SKM-1 treated with dmso at 0.1 percent for 144 hours (cell line): Measurements from ENCODE around the gene RIN3.

Experiments used
- DNase-seq: peaks from one replicate; lab custom pipeline; 2025; ENCODE audit not compliant: unreplicated experiment; lab: John Stamatoyannopoulos, UW

The RIN3 gene

GRCh38 chr14:92595267-92595666 is 81.7 kb downstream of the RIN3 start:
- no peak for DNase-seq

DNA sequence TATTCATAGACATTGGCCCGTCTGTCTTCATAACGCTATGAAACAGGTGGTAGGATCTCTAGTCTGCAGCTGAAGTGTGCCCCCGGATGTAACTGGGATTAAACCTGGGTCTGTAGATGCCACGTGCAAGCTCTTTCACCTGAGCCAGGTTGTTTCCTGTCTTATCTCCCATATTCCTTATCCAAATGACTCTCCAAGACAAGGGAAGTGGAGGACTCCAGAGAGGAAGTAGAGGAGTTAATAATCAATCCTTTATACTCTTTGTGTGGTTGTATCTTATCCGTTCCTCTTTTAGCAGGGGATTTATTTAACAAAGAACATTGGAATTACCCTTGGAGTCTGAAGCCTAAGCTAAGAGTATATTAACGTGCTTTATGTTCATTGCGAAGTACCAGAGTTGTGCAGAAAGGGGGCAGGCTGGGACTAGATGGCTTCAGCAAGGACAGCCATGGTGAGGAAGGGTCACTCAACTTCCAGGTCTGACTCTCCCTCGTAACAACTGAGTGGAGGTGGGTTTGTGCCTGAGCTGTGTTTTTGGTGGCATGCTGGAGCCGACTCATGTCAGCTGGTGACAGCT is 82.8 kb downstream of the RIN3 start:
- DNase-seq: no peak

GRCh38 chr14:92597906-92598905 is 84.6 kb downstream of the RIN3 start:
- no peak for DNase-seq

DNA sequence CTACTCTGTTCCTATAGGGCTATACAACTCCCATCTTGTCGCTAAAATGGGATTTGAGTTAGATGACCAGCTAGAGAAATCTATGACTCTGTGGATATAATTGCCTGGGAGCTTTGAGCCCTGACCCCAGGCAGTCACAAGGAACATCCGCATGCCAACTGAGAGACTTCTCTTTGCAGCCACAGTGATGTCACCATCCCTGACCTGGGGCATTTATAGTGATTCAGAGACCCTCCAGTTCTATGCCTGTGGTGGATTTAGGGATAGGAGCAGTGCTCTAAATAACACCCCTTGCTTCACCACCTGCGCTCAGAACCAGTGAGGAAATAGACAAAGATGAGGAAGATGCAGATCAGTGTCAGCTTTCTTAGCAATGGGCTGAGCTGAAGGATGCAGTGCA is 86.2 kb downstream of the RIN3 start:
- no peak for DNase-seq

DNA sequence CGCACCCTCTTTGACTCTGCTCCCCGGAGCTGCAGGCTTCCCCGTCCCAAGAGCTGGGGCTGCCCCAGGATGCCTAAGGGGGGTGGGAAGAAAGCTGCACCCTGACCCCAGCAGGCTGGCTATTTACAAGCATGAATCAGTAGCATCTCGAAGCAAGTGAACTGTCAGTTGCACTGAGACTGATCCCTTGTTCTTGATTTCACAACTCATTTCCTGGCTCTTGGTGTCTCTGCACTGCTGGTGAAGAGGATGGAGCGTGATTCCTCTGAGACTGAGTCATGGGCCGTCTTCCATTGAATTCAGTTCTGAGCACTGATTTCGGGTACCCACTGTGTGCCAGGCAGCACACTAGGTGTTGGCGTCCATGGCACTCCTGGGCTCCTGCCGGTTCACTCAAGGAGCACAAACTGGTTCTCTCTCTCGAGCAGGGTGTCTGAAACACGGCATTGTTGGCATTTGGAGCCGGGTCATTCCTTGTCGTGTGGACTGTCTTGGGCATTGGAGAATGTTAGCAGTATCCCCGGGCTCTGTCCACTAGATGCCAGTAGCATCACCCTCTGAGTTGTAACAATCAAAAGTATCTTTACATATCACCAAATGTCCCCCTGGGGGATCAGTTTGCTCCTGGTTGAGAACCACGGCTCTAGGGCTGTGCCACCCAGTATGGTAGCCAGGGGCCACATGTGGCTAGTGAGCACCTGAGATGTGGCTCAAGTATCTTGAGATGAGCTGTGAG is 86.9 kb downstream of the RIN3 start:
- DNase-seq: no peak

DNA sequence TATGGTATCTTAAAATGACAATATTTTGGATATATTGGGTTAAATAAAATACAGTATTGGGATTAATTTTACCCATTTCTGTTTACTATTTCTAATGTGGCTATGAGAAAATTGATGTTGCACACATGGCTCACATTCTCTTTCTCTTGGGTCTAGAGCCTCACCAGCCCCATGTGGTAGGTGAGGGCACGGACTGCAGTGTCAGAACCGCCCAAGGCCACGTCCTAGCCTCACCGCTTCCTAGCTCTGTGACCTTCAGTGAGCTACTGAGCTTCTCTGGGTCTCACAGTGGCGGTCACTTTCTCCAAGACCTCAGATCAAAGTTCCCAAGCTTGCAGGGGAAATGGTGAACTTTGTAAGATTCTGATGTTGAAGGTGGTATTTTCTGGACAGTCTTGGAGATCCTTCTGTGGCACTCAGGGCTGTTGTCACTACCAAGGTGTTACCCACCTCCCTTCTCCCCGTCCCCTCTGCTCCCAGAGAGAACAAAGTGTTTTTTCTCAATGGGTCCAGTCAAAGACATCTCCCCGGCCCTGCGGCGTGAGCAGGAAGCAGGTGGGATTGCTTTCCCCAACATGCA is 87.6 kb downstream of the RIN3 start:
- DNase-seq: no peak

- DNase-seq: no peak
These were observed 88.3 kb downstream of the RIN3 start for GRCh38 chr14:92601757-92602417.

DNA sequence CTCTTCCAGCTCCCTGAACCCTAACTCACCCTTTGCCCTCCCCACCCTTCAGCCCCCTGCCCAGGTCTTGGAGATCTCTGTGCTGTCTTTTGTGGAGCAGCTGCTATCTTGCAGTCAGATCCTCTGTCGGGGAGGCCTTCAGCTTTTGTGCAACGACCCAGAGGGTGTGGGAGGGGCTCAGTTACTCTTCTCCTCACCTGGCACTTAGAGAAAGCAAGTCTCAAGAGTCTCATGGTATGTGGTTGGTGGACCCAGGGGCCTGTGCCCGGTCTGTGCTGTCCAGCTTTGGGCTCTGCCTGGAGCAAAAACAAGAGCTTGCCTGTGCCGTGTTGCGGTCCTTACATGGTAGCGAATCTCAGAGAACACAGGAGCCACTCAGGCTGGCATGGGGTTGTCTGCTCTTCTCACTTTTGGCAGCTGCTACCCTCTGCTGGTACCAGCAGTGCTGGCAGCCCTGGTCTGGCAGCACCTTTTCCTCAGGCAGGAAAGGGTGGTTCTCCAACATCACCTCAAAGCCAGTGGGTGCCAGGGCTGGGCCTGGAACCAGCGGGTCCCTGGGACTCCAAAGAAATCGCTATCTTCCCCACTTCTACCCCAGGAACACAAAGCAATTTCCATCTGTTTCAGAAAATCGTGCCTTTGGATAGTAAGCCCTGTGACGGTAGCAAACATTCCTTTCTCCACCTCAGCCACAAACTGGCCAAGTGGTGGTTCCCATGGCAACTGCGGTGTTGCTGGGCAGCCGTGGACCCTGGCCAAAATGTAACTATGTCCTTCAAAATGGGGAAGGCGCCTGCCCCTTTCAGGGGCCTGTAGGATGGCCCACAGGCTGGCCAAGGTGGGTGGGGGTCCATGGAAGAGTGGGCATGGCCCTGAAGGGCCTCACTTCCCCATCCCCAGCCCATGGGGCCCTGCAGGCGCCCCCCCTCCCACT is 90.0 kb downstream of the RIN3 start:
- no peak for DNase-seq

GRCh38 chr14:92605274-92605940 is 91.8 kb downstream of the RIN3 start:
- DNase-seq: no peak

- no peak for DNase-seq
These were observed 93.7 kb downstream of the RIN3 start for GRCh38 chr14:92607251-92607650.

DNA sequence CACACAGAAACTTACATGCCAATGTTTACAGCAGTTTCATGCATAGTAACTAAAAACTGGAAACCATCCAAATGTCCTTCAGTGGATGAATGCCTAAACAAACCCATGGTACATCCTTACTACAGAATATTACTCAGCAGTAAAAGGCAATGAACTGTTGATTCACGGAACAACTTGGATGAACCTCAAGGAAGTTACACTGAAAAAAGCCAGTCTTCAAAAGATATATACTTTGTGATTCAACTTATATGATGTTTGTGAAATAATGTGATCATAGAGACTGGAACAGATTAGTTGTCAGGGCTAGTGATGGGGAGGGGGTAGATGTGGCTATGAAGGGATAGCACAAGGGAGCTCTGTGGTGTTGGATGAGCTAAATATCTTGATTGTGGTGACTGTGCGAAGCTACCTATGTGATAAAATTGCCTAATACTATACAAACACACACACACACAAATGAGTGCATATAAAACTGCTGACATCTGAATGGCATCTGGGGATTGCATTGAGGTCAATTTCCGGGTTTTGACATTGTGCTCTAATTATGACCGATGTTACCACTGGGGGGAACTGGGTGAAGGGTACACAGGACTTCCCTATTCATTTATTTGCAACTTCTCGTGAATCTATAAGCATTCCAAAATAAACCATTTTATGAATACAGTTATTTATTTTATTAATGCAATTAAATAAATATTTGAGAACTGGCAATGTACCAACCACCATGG is 94.3 kb downstream of the RIN3 start:
- no peak for DNase-seq

GRCh38 chr14:92609955-92610354 is 96.4 kb downstream of the RIN3 start:
- no peak for DNase-seq

DNA sequence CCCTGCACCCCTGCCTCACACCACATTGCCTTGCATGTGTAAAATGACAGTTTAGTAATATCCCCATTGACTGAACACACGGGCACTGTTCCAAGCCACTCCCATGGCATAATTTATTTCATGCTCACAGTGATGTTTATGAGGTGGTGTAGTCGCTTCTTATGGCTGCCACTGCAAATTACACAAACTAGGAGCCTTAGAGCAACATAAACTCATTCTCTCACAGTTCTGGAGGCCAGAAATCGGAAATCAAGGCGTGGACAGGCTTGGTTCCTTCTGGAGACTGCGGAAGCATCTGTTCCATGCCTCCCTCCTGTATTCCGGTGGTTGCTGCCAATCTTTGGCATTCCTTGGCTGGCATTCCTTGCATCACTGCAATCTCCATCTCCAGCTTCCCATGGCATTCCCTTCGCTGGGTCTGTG is 97.3 kb downstream of the RIN3 start:
- no peak for DNase-seq

DNA sequence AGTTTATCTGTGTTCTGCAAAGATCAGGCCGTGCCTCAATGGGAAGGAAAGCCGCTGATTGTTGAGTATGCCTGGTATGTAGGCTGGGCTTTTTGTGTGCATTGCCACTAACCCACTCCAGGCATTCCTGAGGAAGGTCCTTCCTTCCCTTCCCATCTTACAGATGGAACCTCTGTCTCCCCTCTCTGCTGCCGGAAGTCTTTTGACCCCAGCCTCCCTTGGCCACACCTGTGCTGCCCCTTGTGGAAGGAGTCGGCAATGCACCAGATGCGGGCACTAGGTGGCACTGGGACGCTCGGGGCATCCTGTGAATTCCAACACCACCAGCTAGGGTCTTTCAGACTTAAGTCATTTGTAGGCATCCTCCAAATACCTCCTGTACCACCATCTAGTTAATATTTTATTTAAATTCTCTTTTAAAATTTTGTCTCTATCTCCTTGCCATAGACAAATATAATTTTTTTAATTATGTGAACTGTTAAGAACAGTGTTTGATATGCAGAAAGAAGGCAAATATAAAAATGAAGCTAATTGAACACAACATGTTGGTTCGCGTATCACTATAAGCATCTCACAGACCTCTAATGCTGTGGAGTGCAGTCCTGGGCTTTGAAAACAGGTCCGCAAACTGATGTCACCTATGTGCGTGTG is 99.6 kb downstream of the RIN3 start:
- DNase-seq: no peak

DNA sequence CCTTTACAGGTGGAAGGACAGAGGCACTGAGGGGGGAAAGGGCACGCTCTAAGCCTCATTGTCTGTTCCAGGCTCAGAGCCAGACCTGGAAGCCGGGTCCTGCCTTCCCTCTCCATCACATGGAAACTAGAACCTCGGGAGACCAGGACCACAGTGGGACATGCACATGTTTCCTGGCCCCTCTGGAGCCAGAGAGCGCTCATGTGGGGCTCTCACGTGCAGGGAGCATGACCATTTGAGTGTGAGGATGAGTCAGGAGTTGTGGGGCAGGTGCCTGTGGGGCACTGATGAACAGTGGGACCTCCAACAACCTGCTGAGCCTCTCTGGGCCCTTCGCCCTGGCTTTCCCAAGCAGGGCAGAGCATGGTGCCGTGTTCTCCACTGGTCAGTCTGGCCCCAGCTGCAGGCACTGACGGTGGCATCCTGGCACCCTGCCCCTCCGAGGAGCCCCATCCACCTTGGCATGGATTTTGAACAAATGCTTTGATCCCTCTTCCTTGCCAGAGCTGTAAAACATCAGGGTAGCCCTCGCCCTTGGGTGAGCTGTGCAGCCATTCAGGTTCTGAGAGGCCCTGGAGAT is 100.2 kb downstream of the RIN3 start:
- DNase-seq: no peak

GRCh38 chr14:92615451-92615850 is 101.9 kb downstream of the RIN3 start:
- DNase-seq: no peak

- no peak for DNase-seq
These were observed 102.6 kb downstream of the RIN3 start for GRCh38 chr14:92616178-92616577.

- DNase-seq: no peak
These were observed 104.0 kb downstream of the RIN3 start for GRCh38 chr14:92617581-92617980.
